ENCODE measurements around the gene RMND5A.
"Not testable (repeated sequence)": the region's sequence is repeated elsewhere in the genome, so short reads cannot be mapped to it uniquely, and the experiment has no call there.

Gene RMND5A

DNA sequence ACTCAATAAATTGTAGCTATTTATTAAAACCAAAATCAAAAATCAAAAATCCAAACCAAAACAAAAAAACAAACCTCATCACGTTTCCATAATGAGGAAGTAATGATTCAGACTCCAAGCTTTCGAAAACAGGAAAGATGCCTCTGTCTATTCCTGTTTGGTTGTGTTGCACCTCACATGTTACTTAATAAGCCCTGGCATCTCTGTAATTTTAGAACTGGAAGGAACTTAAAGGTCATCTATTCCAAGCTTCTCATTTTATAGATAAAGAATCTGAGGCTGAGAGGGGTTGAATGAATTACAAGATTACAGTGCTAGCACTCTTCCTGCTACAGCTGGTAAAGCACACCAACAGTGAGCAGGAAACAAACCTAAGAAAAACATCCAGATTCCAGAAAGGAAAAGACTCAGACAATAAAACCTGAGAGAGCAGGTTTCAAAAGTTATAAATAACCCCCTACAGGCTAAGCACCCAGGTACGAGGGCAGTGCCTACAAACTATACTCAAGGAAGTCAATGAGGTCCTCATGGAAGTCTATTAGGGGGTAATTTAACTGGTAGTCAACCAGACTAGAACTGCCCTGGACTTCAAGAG, 5.4 kb upstream of the RMND5A start:
- not testable (repeated sequence) for DNase-seq (ENCODE audit: low read depth)

DNA sequence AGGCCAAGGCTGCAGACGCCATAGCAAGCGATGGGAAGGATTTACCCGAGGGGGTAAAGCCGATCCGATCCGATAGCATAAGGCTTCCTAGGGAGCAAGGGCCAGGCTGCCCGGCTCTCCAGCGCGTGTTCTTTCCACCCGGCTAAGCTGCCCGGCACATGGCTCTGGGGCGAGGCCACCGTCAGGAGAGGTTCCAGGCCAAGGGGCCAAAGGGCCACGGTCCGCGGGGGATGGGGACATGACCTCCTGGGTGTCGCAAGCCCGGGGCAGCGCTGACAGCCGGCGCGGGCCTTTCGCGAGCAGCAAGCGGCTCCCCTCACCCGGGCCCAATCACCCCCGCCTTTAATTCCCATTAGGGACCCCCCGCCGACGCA, 841 bp upstream of the RMND5A start:
- not testable (repeated sequence) for DNase-seq (ENCODE audit: low read depth)

DNA sequence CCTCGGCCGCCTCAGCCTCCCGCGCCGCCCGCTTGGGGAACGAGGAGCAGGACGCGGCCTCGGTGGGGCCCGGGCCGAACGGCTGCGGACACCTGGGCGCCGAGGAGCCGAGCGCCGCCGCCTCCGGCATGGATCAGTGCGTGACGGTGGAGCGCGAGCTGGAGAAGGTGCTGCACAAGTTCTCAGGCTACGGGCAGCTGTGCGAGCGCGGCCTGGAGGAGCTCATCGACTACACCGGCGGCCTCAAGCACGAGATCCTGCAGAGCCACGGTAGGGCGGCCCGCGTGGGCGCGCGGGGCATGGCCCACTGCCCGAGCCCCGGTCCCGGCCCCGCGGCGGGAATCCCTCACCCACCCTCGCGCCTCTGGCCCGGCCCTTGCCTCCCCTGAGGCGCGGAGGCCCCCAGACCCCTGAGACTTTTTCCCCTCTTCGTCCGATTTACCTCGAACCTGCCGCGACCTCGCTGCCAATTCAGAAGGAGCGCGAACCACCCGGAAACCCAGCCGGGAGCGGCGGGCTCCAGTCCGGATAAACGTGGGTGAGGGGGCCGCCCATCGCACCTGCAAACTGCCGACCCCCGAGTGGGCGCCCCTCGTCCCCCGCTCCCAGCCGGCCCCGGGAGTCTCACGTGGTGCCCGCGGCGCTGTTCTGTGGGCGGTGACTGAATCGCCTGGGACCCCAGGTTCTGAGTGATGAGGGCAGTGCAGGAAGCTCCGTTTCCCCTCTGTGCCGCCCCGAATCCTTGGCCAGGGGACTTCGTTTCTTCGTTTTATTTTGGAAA, 639 bp downstream of the RMND5A start:
- peak; percentile 32 for DNase-seq (ENCODE audit: low read depth)

DNA sequence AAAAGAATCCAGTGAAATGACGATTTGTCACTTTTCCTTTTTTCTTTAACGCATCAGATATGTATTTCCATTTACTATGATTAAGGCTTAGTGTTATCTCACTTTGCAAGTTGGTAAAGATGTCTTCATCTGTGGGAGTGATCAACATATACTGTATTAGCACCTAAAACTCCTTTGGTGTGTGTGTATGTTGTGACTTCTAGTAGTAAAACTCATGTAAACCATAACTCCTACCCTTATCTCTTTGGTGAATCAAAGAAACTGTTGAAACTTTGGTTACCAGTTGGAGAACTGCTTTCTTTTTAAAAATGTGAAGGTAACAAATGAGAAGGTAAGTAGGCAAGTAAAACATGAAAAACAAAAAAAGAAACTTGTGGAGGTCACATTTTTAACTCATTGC, 5.6 kb downstream of the RMND5A start:
- not testable (repeated sequence) for DNase-seq (ENCODE audit: low read depth)

DNA sequence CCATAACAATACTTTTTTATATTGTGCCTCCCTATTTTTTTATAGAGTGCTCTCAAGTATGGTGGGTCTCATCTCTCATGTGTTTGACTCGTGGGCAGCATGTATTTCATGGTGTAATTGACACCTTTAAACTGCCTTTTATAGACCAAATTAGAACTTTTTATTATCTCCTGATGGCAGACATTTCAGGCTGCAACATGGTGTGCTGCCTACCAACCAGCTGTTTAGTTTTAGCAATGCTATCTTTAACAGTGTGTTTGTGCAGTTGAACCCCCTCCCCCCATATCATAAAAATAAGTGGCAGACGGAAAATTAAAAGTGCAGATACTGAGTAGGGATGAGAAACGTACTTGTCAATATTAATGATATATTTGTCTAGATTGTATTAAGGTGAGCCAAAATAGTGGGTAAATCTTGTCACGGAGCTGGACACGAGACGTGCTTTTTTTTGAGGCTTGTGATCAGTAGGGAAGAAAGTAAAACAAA, 12.0 kb downstream of the RMND5A start:
- not testable (repeated sequence) for DNase-seq (ENCODE audit: low read depth)

DNA sequence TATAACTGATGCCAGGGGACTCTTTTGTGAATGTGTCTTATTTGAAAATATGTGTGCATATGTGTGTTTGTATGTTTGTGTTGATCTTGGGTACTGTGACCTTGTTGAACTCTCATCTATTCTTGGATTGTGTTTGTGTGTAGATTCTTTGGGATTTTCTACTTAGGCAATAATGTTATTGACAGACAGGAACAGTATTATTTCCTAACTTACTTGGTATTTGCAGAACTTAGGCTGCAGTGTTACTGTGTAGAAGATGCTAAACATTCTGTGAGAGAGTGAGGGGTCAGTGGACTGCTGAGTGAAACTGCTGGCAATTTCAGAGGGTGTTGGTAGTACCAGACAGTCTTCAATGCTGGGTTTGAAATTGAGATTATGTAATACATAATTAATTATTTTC, 12.7 kb downstream of the RMND5A start:
- not testable (repeated sequence) for DNase-seq (ENCODE audit: low read depth)

DNA sequence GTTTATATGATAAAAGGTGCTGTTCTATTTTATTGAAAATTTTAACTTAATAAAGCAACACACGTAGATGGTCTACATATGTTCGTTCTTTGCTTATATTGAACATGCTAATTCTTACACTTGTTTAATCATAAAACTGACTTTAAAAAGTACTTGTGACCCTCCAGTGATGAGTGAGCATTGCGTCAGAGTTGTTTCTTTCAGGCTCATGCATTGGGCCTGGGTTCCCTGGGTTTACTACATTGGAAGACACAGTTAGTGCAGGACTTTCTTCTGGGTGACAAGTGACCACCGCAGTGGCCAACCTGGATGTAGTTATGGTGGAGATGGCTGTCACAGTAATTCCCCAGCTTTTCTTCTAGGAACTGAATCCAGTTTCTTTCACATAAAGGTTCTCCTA, 13.4 kb downstream of the RMND5A start:
- not testable (repeated sequence) for DNase-seq (ENCODE audit: low read depth)

DNA sequence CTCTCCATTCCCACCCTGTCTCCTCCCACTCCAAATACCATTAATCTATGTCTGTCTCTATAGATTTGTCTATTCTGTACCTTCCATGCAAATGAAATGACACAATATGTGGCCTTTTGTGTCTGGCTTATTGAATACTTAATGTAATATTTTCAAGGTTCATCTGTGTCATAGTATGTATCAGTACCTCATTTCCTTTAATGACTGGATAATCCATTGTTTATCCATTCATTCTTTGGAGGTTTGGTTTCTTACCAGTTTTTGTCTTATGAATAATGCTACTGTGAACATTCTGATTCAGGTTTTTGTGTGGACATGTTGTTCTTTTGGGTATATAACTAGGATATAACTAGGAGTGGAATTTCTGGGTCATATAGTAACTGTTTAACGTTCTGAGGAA, 14.8 kb downstream of the RMND5A start:
- not testable (repeated sequence) for DNase-seq (ENCODE audit: low read depth)

DNA sequence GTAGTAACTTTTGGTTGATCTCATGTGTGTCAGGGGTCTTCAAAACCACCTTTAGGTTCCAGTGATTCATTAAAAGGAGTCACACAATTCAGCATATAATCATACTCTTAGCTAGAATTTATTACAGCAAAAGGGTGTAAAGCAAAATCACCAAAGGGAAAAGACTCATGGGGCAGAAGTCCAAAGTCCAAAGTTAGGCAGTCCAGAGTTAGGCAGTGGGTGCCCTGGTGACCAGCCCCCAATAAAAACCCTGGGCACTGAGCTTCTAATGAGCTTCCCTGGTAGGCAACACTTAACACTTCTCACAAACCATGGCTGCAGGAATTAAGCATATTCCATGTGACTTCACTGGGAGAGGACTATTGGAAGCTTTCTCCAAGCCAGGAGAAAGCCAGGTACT, 19.4 kb downstream of the RMND5A start:
- not testable (repeated sequence) for DNase-seq (ENCODE audit: low read depth)

DNA sequence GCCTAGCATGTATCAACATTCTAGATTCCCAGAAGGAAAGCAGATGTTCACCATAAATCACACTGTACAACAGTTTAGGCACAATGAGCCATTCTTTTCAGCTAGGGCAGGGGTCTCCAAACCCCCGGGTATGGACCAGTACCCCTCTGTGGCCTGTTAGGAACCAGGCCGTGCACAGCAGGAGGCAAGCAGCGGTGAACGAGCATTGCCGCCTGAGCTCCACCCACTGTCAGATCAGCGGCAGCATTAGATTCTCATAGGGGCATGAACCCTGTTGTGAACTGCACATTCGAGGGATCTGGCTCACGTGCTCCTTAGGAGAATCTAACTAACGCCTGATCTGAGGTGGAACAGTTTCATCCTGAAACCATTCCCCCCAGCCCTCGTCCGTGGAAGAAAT, 19.8 kb downstream of the RMND5A start:
- not testable (repeated sequence) for DNase-seq (ENCODE audit: low read depth)

DNA sequence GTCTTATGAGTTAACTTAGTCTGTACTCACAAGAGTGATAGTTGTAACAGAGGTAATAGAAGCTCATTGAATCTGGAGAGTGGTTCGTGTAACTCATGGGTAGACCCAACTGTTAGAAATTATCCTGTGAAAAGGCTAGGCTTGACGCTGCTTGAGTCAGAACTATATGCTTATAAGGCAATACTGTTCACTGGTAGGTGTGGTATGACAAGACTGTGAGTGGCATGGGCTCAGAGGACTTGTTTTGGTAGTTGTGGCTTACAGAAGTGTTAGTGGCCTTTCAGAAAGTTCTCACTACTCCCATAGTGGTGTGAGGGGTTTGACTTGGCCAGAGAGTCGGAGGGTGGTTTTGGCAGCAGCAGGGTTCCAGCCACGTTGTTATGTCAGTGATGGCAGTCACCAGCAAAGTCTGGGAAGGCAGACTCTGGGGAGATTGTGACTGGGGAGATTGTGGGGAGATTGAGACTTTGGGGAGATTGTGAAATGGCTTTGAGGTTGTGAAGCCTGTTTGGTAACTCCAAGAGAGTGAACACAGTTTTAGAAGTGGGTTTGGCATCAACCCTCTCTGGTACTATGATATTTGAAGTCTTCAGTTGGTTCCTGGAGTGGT, 21.9 kb downstream of the RMND5A start:
- DNase-seq (ENCODE audit: low read depth) = not testable (repeated sequence)

DNA sequence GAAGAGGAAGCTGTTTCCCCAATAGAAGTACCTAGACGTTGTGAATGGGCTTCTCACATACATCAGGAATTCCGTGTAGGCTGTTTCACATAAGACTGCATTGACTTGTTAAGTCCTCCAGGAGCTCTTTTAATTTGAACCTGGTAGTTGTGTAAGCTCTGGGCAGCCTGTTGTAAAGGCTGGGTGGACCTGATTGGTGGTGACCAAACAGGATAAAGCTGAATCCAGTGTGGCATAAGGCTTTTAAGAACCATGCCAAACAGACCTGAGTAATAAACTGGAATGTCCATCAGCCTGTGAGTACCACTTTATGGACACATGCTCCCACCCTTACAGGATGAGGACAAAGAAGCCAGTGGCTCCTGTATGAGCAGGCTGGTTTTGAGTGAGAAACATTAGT, 24.1 kb downstream of the RMND5A start:
- no peak for DNase-seq (ENCODE audit: low read depth)

DNA sequence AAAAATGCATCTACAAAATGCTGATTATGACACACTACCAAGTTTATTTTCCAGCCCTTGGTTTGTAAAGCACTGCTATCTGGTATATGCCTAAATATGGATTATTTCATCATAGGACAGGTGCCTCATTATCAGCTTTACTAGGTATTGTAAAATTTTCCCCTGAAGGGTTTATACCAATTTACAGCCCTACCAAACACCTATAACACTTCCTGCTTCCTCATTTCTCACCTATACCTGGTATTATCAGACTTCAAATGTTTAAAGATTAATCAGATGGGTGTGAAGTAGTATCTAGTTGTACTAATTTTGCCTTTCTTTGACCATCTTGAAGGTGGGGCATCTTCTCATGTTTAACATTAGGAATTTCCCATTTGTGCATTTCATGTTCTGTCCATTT, 26.8 kb downstream of the RMND5A start:
- DNase-seq (ENCODE audit: low read depth) = no peak

DNA sequence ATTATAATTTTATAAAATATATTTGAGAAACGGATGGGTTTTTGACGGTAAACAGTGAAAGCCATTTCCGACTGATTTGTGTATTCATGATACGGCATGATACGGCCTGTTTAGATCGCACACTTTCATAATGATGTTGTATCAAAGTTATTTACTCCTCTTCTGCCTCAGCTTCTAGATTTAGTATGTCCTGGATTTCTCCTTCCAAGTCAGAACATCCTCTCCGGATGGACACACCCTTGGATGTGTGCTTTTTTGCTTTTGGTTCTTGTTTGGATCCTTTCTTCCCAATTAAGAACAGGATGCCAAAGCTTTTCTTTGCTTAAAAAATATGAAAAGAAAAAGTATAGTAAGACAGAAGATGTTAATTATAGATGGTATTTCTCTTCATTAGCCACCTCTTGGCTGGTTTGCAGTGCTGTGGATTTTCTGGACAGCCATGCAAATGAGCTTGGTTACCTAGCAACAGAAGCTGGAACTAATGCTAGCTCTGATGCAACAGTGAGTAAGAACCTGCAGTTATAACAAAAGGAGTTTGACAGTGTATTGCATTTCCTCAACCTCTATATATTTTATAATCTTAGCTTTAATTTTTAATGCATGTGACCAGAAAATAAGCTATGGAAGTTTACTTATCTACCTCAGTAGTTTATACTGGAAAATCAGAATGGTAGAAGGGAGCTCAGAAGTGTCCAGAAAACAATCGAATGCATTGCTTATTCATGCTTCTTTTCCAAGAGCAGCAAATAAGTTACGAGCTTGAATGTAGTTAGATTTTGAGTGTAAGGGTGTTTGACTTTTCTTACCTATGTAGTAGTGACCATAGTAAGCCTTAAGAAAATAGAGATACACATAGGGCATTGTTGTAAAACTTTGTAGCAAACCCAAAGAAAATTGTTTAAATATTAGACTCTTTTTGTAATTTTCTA, 27.9 kb downstream of the RMND5A start:
- no peak for DNase-seq (ENCODE audit: low read depth)

DNA sequence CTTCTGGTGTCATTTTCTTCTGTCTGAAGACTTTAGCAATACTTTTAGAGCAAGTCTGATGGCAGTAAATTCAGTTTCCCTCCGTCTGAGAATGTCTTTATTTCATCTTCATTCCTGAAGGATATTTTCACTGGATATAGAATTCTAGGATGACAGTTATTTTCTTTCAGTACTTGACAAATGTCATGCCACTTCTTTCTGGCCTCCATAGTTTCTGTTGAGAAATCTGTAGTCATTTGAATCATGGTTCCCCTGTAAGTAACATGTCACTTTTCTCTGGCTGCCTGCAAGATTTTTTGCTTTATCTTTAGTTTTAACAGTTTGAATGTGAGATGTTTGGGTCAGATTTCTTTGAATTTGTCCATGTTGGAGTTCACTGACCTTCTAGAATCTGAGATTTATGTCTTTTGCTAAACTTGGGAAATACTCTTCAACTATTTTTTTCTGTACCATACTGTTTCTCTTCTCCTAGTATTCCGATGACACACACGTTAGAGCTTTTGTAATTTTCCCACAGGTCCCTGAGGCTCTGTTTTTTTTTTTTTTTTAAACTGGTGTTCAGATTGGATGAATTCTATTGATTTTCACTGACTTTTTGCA, 30.2 kb downstream of the RMND5A start:
- no peak for DNase-seq (ENCODE audit: low read depth)

DNA sequence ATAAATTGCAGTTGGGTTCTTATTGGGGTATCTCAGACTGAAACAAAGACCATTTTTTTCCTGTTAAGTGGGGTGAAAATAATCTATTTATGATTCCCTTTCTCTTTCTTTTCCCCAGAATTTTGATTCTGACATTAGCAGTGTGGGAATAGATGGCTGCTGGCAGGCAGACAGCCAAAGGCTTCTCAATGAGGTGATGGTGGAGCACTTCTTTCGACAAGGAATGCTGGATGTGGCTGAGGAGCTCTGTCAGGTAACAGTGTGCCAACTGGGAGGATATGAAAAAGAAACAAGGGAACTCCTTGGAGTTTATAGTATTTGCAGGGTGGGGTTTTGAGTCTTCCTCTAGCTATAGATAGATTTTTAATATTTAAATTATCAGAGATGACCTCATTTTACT, 31.7 kb downstream of the RMND5A start:
- no peak for DNase-seq (ENCODE audit: low read depth)

DNA sequence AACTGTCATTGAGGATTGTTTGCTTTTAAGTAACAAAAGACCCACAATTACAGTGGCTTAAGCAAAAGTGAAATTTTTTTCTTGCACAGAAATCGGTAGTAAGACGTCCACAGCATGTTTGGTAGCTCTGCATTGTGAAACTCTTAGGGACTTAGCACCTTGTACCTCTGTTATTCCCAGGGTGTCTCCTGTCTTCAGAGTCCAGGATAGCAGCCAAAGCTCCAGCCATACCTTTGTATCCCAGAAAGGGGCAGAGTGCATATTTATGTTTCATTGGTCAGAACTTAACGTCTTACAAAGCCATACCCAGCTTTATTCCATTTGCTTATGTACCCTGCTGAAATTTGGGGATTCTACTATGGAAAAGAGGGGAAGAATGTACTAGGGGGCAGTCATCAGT, 32.8 kb downstream of the RMND5A start:
- no peak for DNase-seq (ENCODE audit: low read depth)

DNA sequence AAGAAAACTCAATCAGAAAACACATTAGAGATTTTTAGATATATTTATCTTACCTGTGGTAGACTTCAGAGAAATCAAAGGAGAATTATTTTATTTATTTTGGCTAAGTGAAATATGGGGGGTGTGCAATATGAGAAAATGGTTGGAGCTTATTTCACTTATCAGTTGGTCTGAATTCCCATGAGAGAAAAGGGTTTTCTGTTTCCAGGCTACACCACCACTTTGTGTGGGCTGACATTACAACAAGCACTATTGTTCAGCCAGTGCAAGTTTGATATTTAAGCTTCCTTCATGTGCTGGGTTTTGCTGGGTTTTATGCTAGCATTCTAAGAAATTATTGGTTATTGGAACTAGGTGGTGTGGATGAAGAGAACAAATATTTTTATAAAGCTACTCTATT, 33.5 kb downstream of the RMND5A start:
- DNase-seq (ENCODE audit: low read depth) = no peak

DNA sequence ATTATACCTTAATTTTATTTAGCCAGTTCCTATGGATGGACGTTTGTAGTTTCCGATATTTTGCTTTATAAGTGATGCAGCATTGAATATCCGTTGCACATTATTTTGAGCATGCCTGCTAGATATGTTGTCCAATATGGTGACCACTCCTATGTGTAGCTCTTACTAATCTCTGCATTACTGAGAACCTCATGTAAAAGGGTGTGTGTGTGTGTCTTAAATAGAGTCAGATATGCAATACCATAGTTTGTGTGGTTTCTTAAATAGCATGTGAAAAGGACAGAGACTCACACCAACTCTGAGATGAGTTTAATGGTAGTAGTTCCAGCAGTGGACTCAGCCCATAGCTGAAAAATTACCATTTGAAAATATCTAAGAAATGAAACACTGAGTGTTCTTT, 38.3 kb downstream of the RMND5A start:
- no peak for DNase-seq (ENCODE audit: low read depth)

DNA sequence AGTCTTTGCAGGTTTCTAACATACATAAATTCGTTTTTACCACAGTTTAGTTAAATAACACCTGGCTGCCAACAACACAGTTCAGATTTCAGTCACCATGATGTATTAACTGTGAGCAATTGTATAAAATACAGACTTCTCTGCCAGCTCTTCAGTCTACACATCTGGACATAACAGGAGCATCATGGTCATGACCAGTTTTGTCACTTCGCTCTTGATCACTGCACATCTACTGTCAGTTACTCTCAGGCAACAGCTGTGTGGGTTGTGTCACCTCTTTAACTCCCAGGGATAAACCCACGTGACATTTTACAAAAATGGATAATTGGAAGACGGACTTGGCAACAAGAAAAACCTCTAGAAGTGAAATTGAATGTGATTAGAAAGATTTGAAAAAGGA, 40.3 kb downstream of the RMND5A start:
- no peak for DNase-seq (ENCODE audit: low read depth)

DNA sequence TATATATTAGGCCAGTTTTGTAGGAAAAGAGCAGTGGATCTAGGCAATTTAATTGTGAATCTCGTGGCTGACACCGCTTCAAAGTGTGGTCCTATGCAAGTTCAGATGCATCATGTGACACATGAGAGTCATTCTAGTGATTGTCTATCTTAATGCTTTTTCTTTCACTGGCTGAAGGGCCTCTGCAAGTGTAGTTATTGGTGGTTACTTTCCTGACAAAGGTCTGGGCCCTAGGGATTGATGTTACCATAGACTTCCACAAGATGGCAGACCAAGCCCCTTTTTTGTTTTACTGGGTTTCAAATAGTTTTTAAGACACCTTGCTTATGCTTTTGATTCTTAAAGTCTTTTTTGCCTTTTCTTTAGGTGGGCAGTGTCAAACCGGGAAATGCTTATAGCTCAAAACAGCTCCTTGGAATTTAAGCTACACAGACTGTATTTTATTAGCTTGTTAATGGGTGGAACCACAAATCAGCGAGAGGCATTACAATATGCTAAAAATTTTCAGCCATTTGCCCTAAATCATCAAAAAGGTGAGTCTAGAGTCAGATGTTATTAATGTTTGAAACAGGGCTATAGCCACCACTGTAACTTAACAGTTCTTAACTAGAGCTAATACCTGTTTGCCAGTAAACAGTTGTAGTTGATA, 44.7 kb downstream of the RMND5A start:
- DNase-seq (ENCODE audit: low read depth) = no peak

Data from activated T-helper 1 cell treated with Interleukin-2 at 50 U/mL for 16 hours (primary cell).